HEK293 (cell line): Measurements from ENCODE around the gene MXRA8.
A peak's percentile ranks its signal among the peaks of the same experiment; 100 is the strongest.

Experiments used
- CTCF ChIA-PET: fragments of 350-600 bp; formaldehyde crosslinking; extraction: SDS; loops from one replicate; lab custom pipeline; 2021; ENCODE audit warnings: antibody characterized with exemption; lab: Yijun Ruan, JAX
- POLR2A ChIA-PET: fragments of 300-600 bp; formaldehyde crosslinking; extraction: SDS; loops from one replicate; lab custom pipeline; 2020; ENCODE audit warnings: antibody characterized with exemption, inconsistent platforms; lab: Yijun Ruan, JAX
- H3K27ac ChIP-seq: fragments of 200-500 bp; sonication (Bioruptor generic); 2 replicates; pipeline ENCODE4 v1.5.1; 2014; ENCODE audit warnings: low read depth, low read length, control low read depth, inconsistent platforms; ENCODE audit errors: extremely low read depth
- H3K36me3 ChIP-seq, 2 experiments: fragments of 200-500 bp in 1 of 2; sonication (Bioruptor generic) in 1 of 2; 1 replicate in 1 of 2; 2 replicates in 1 of 2; pipeline ENCODE4 v1.5.1; 2014 to 2017; ENCODE audit warnings: inconsistent platforms in 2 of 2, low read length in 2 of 2; ENCODE audit not compliant: control insufficient read depth in 2 of 2, insufficient read depth in 1 of 2
- H3K4me1 ChIP-seq: fragments of 200-500 bp; sonication (Bioruptor generic); 2 replicates; pipeline ENCODE4 v1.5.1; 2014; ENCODE audit warnings: mild to moderate bottlenecking, low read length, inconsistent platforms; ENCODE audit not compliant: control insufficient read depth, insufficient read depth
- H3K4me3 ChIP-seq: 2 replicates; pipeline ENCODE4 v1.5.1; 2011; ENCODE audit warnings: low read depth, mild to moderate bottlenecking, control low read depth, low read length, moderate library complexity
- H3K9me3 ChIP-seq: fragments of 200-500 bp; sonication (Bioruptor generic); 2 replicates; pipeline ENCODE4 v1.5.1; 2014; ENCODE audit warnings: low read depth, low read length, inconsistent platforms; ENCODE audit not compliant: control insufficient read depth, insufficient read depth
- EGR2 ChIP-seq: fragments of 450-650 bp; formaldehyde crosslinking; IDR thresholded peaks from 2 replicates; pipeline ENCODE4 v1.5.1; 2016; ENCODE audit warnings: low read depth, missing biosample characterization, missing genetic modification characterization
- OSR2 ChIP-seq: fragments of 450-650 bp; formaldehyde crosslinking; IDR thresholded peaks from 2 replicates; pipeline ENCODE4 v1.5.1; 2016; ENCODE audit warnings: missing biosample characterization, missing genetic modification characterization
- PBX3 ChIP-seq: sonication (generic); formaldehyde crosslinking; IDR thresholded peaks from 2 replicates; pipeline ENCODE4 v1.8.1; 2022; ENCODE audit warnings: mild to moderate bottlenecking, moderate library complexity, missing genetic modification reagents
- SP2 ChIP-seq: fragments of 450-650 bp; formaldehyde crosslinking; IDR thresholded peaks from 2 replicates; pipeline ENCODE4 v1.5.1; 2016; ENCODE audit warnings: missing biosample characterization, missing genetic modification characterization
- ZBTB48 ChIP-seq: fragments of 450-650 bp; formaldehyde crosslinking; IDR thresholded peaks from 2 replicates; pipeline ENCODE4 v1.5.1; 2016; ENCODE audit warnings: missing biosample characterization, missing genetic modification characterization
- ZFP41 ChIP-seq: fragments of 450-650 bp; formaldehyde crosslinking; IDR thresholded peaks from 2 replicates; pipeline ENCODE4 v1.5.1; 2016; ENCODE audit warnings: missing biosample characterization, missing genetic modification characterization, borderline replicate concordance
- ZIC2 ChIP-seq: fragments of 450-650 bp; formaldehyde crosslinking; IDR thresholded peaks from 2 replicates; pipeline ENCODE4 v1.5.1; 2016; ENCODE audit warnings: missing biosample characterization, missing genetic modification characterization
- ZNF16 ChIP-seq: fragments of 450-650 bp; formaldehyde crosslinking; IDR thresholded peaks from 2 replicates; pipeline ENCODE4 v1.5.1; 2016; ENCODE audit warnings: low read depth, missing biosample characterization, missing genetic modification characterization
- ZNF223 ChIP-seq: fragments of 450-650 bp; formaldehyde crosslinking; IDR thresholded peaks from 2 replicates; pipeline ENCODE4 v1.5.1; 2016; ENCODE audit warnings: missing biosample characterization, missing genetic modification characterization
- ZNF394 ChIP-seq: fragments of 450-650 bp; formaldehyde crosslinking; IDR thresholded peaks from 2 replicates; pipeline ENCODE4 v1.5.1; 2016; ENCODE audit warnings: missing biosample characterization, missing genetic modification characterization, mild to moderate bottlenecking, moderate library complexity, borderline replicate concordance
- ZNF473 ChIP-seq: fragments of 450-650 bp; formaldehyde crosslinking; IDR thresholded peaks from 2 replicates; pipeline ENCODE4 v1.5.1; 2017; ENCODE audit warnings: missing biosample characterization, missing genetic modification characterization
- ZNF513 ChIP-seq: fragments of 450-650 bp; IDR thresholded peaks from 2 replicates; pipeline ENCODE4 v1.5.1; 2018; ENCODE audit warnings: missing biosample characterization, missing genetic modification characterization
- ZNF514 ChIP-seq: fragments of 450-650 bp; formaldehyde crosslinking; IDR thresholded peaks from 2 replicates; pipeline ENCODE4 v1.5.1; 2016; ENCODE audit warnings: missing biosample characterization, missing genetic modification characterization
- ZNF624 ChIP-seq: fragments of 450-650 bp; formaldehyde crosslinking; IDR thresholded peaks from 2 replicates; pipeline ENCODE4 v1.5.1; 2017; ENCODE audit warnings: missing biosample characterization, missing genetic modification characterization
- ZNF777 ChIP-seq: fragments of 450-650 bp; formaldehyde crosslinking; IDR thresholded peaks from 2 replicates; pipeline ENCODE4 v1.5.1; 2017; ENCODE audit warnings: missing biosample characterization, missing genetic modification characterization, borderline replicate concordance
- ZNF785 ChIP-seq: fragments of 450-650 bp; formaldehyde crosslinking; IDR thresholded peaks from 2 replicates; pipeline ENCODE4 v1.5.1; 2016; ENCODE audit warnings: missing biosample characterization, missing genetic modification characterization

MXRA8 gene

GRCh38 chr1:1328254-1328653 is 30.1 kb downstream of the MXRA8 start:
- TF ChIP-seq PBX3 (CRISPR knock-in tag) (no peak), SP2 (tag by site-specific recombination) (peak; percentile 10; the same call in 1 of the 2 replicates)
- Histone ChIP-seq H3K27ac (no peak overlapping the region), H3K36me3 (peaks cover 0 to 24% of the 10 kb centered on the region in 2 experiments; a peak in 2 of 3 replicates), H3K4me3 (no peak overlapping the region), H3K4me1 (peaks cover 4% of the 10 kb centered on the region; the same call in 1 of the 2 replicates), H3K9me3 (no peaks in the 10 kb centered on the region)
- CTCF ChIA-PET, result no interaction called here
- POLR2A ChIA-PET, result no interaction called here

GRCh38 chr1:1327291-1327690 is 31.1 kb downstream of the MXRA8 start:
- ChIA-PET CTCF (interaction anchor here (0.5 kb wide), 1 partner anchor 344 kb away, joined by 4 read pairs; no protein-coding TSS in a partner anchor), POLR2A (interaction anchor here (0.6 kb wide), 1 partner anchor 57 kb away, joined by 3 read pairs; no protein-coding TSS in a partner anchor)

GRCh38 chr1:1326075-1326605 is 32.2 kb downstream of the MXRA8 start:
- no peaks in the 10 kb centered on the region for H3K9me3 ChIP-seq
- no peak overlapping the region for H3K4me3 ChIP-seq
- ChIA-PET POLR2A (interaction anchor here (1.4 kb wide), 1 partner anchor 11 kb away, joined by 6 read pairs; no protein-coding TSS in a partner anchor), CTCF (interaction anchor here (0.6 to 0.8 kb wide), 2 partner anchors 19 to 184 kb away, joined by 5 read pairs; no protein-coding TSS in a partner anchor)
- H3K36me3 ChIP-seq, result peaks cover 0 to 39% of the 10 kb centered on the region in 2 experiments; a peak in 2 of 3 replicates
- TF ChIP-seq ZNF513 (tag by site-specific recombination) (no peak), ZIC2 (tag by site-specific recombination) (peak; percentile 75), ZNF785 (tag by site-specific recombination) (no peak)
- TF ChIP-seq, all 188 proteins: peak for 1
- H3K27ac ChIP-seq, result peak overlapping the region; percentile 84; the same call in 1 of the 2 replicates
- peaks cover 7% of the 10 kb centered on the region; the same call in 1 of the 2 replicates for H3K4me1 ChIP-seq

More at GRCh38 chr1:1327291-1327690, 31.1 kb downstream of the MXRA8 start:
- Histone ChIP-seq H3K4me1 (peaks cover 7% of the 10 kb centered on the region; the same call in 1 of the 2 replicates), H3K27ac (no peak overlapping the region), H3K9me3 (no peaks in the 10 kb centered on the region), H3K36me3 (peaks cover 0 to 29% of the 10 kb centered on the region in 2 experiments; a peak in 2 of 3 replicates), H3K4me3 (no peak overlapping the region)
- TF ChIP-seq ZNF624 (tag by site-specific recombination) (no peak), ZNF394 (tag by site-specific recombination) (no peak)

GRCh38 chr1:1325288-1326074 is 32.9 kb downstream of the MXRA8 start:
- peak overlapping the region; percentile 84 for H3K27ac ChIP-seq
- H3K4me1 ChIP-seq, result peaks cover 7% of the 10 kb centered on the region; the same call in 1 of the 2 replicates
- H3K9me3 ChIP-seq, result no peaks in the 10 kb centered on the region
- POLR2A ChIA-PET, result interaction anchor here (0.7 to 1.4 kb wide), 2 partner anchors 9 to 12 kb away, joined by 3 to 6 read pairs; no protein-coding TSS in a partner anchor
- CTCF ChIA-PET, result interaction anchor here (0.6 kb wide), 1 partner anchor 185 kb away, joined by 5 read pairs; no protein-coding TSS in a partner anchor
- peak overlapping the region; percentile 93 for H3K4me3 ChIP-seq
- H3K36me3 ChIP-seq, result peaks cover 0 to 46% of the 10 kb centered on the region in 2 experiments; a peak in 2 of 3 replicates
- TF ChIP-seq EGR2 (no peak), ZNF514 (tag by site-specific recombination) (no peak), ZFP41 (no peak), ZBTB48 (tag by site-specific recombination) (0 out of 2 replicates have a peak, but pooled peaks have one; percentile 16), ZNF16 (tag by site-specific recombination) (no peak), ZNF223 (tag by site-specific recombination) (no peak), OSR2 (peak; percentile 44), ZNF777 (no peak), ZNF473 (tag by site-specific recombination) (no peak)
